HepG2 (cell line): ENCODE measurements around the gene SPACA4. TPM values are rescaled to one million over a fixed set of nuclear protein-coding genes. Genes with fewer than 3 reads are reported as not detected.

Source experiments
- ATF1 ChIP-seq: IDR thresholded peaks from 2 replicates; pipeline ENCODE4 v1.6.1; 2016; ENCODE audit warnings: mild to moderate bottlenecking, control low read depth
- E2F2 ChIP-seq: sonication (generic); formaldehyde crosslinking; IDR thresholded peaks from 2 replicates; pipeline ENCODE4 v1.4.0; 2020; ENCODE audit warnings: missing genetic modification reagents, borderline replicate concordance
- HINFP ChIP-seq: sonication (generic); formaldehyde crosslinking; IDR thresholded peaks from 2 replicates; pipeline ENCODE4 v1.4.0; 2020; ENCODE audit warnings: low read depth, mild to moderate bottlenecking, missing genetic modification reagents
- KDM1A ChIP-seq: IDR thresholded peaks from 2 replicates; pipeline ENCODE4 v1.6.1; 2016; ENCODE audit warnings: missing compliant biosample characterization
- MAFF ChIP-seq: IDR thresholded peaks from 2 replicates; pipeline ENCODE4 v1.6.1; 2011; ENCODE audit warnings: low read depth, low read length, improper control_type of control experiment
- NAIF1 ChIP-seq: sonication (generic); formaldehyde crosslinking; IDR thresholded peaks from 2 replicates; pipeline ENCODE4 v1.5.0; 2020; ENCODE audit warnings: mild to moderate bottlenecking, missing genetic modification reagents, borderline replicate concordance
- RAD21 ChIP-seq: fragments of 450-650 bp; formaldehyde crosslinking; IDR thresholded peaks from 2 replicates; pipeline ENCODE4 v1.5.0; 2020; ENCODE audit warnings: mild to moderate bottlenecking
- STAT6 ChIP-seq: sonication (generic); formaldehyde crosslinking; IDR thresholded peaks from 2 replicates; pipeline ENCODE4 v1.4.0; 2020; ENCODE audit warnings: missing genetic modification reagents, mild to moderate bottlenecking, borderline replicate concordance
- ZNF235 ChIP-seq: sonication (generic); formaldehyde crosslinking; IDR thresholded peaks from 2 replicates; pipeline ENCODE4 v1.8.1; 2023; ENCODE audit warnings: mild to moderate bottlenecking, missing genetic modification reagents, borderline replicate concordance
- ZNF263 ChIP-seq: sonication (generic); formaldehyde crosslinking; IDR thresholded peaks from 2 replicates; pipeline ENCODE4 v1.4.0; 2020; ENCODE audit warnings: missing genetic modification reagents
- ZNF589 ChIP-seq: sonication (generic); formaldehyde crosslinking; conservative IDR thresholded peaks from 2 replicates; pipeline ENCODE4 v1.8.0; 2022; ENCODE audit warnings: mild to moderate bottlenecking, moderate library complexity, missing genetic modification reagents
- ZNF629 ChIP-seq: sonication (generic); formaldehyde crosslinking; conservative IDR thresholded peaks from 2 replicates; pipeline ENCODE4 v1.5.0; 2020; ENCODE audit warnings: missing genetic modification reagents
- ZNF678 ChIP-seq: sonication (generic); formaldehyde crosslinking; IDR thresholded peaks from 2 replicates; pipeline ENCODE4 v1.4.0; 2020; ENCODE audit warnings: mild to moderate bottlenecking, missing genetic modification reagents
- ZNF687 ChIP-seq: sonication (generic); formaldehyde crosslinking; IDR thresholded peaks from 2 replicates; pipeline ENCODE4 v1.5.1; 2020; ENCODE audit warnings: mild to moderate bottlenecking, missing genetic modification reagents, moderate library complexity
- ZNF75D ChIP-seq: sonication (generic); formaldehyde crosslinking; IDR thresholded peaks from 2 replicates; pipeline ENCODE4 v1.8.1; 2023; ENCODE audit warnings: missing genetic modification reagents, mild to moderate bottlenecking, borderline replicate concordance
- ZNF790 ChIP-seq: sonication (generic); formaldehyde crosslinking; IDR thresholded peaks from 2 replicates; pipeline ENCODE4 v1.8.0; 2022; ENCODE audit warnings: missing genetic modification reagents, mild to moderate bottlenecking, borderline replicate concordance
- polyA plus RNA-seq, 8 experiments: library from polyadenylated mRNA; depleted of rRNA in 3 of 8; stranded (reverse) in 7 of 8; unstranded in 1 of 8; fragments of >200 nt; fragmentation: Illumina TruSeq in 4 of 8; extraction: Trizol in 4 of 8; gene quantifications; 2 replicates each; pipeline versions ENCODE4 v1.2.1 to v1.2.3, GENCODE V29; 2011 to 2016; ENCODE audit warnings: low read depth in 4 of 8, missing spikeins in 1 of 8, mixed read lengths in 1 of 8; ENCODE audit not compliant: insufficient read depth in 1 of 8
- total RNA-seq, 5 experiments: library from RNA; depleted of rRNA; stranded (reverse); fragments of >200 nt; fragmentation: Illumina TruSeq; extraction: Trizol; gene quantifications; 2 replicates each; pipeline ENCODE4 v1.2.3, GENCODE V29; 2016; ENCODE audit warnings: low read depth in 1 of 5
- TF ChIP-seq, protein P1 (sequence below): sonication (generic); formaldehyde crosslinking; IDR thresholded peaks from 2 replicates; pipeline ENCODE4 v1.4.0; 2020; ENCODE audit warnings: missing genetic modification reagents

Gene SPACA4
- total and polyA plus RNA-seq, 2 of the 13 experiments (the other 11 are each of a cell fraction or from before 2014, with no cell fraction given): not detected

GRCh38 chr19:48560095-48560530 lies 46.4 kb upstream of the SPACA4 start (continued):
- TF ChIP-seq HINFP (CRISPR knock-in tag) (no peak), RAD21 (CRISPR knock-in tag) (peak; percentile 50), NAIF1 (CRISPR knock-in tag) (no peak), ZNF687 (CRISPR knock-in tag) (no peak), E2F2 (CRISPR knock-in tag) (no peak), ZNF790 (no peak), ZNF629 (CRISPR knock-in tag) (peak; percentile 99), ATF1 (CRISPR knock-in tag) (no peak), ZNF589 (CRISPR knock-in tag) (no peak), ZNF235 (CRISPR knock-in tag) (no peak), MAFF (peak; percentile 92), KDM1A (CRISPR knock-in tag) (peak; percentile 90), ZNF263 (CRISPR knock-in tag) (no peak), STAT6 (no peak), ZNF678 (CRISPR knock-in tag) (no peak), ZNF75D (no peak)
- TF ChIP-seq, protein P1, sequence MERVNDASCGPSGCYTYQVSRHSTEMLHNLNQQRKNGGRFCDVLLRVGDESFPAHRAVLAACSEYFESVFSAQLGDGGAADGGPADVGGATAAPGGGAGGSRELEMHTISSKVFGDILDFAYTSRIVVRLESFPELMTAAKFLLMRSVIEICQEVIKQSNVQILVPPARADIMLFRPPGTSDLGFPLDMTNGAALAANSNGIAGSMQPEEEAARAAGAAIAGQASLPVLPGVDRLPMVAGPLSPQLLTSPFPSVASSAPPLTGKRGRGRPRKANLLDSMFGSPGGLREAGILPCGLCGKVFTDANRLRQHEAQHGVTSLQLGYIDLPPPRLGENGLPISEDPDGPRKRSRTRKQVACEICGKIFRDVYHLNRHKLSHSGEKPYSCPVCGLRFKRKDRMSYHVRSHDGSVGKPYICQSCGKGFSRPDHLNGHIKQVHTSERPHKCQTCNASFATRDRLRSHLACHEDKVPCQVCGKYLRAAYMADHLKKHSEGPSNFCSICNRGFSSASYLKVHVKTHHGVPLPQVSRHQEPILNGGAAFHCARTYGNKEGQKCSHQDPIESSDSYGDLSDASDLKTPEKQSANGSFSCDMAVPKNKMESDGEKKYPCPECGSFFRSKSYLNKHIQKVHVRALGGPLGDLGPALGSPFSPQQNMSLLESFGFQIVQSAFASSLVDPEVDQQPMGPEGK (CRISPR knock-in tag): no peak
